Activated T-helper 2 cell treated with anti-CD3 and anti-CD28 coated beads, Interferon-gamma antibody, Interleukin-2, Interleukin-4, amounts not matched to agents 10 μg/mL and 5 μg/mL and 100 μg/mL, durations not matched to agents 14 hours and 24 hours and 36 hours (primary cell): ENCODE measurements around the gene TMPRSS4. TPM values are rescaled to one million over a fixed set of nuclear protein-coding genes. Genes with fewer than 3 reads are reported as not detected.

Source experiments
- DNase-seq: peaks from one replicate; pipeline ENCODE4 v3.0.0; 2021; ENCODE audit warnings: low spot score
- H3K27ac Mint-ChIP-seq: one replicate; pipeline ENCODE4 v1.8.0; 2021; ENCODE audit warnings: mixed read lengths
- H3K27me3 Mint-ChIP-seq: one replicate; pipeline ENCODE4 v1.8.0; 2021; ENCODE audit warnings: low read depth, mixed read lengths
- H3K36me3 Mint-ChIP-seq: one replicate; pipeline ENCODE4 v1.8.0; 2021; ENCODE audit warnings: low read depth, mixed read lengths
- H3K4me1 Mint-ChIP-seq: one replicate; pipeline ENCODE4 v1.8.0; 2021; ENCODE audit warnings: low read depth, mixed read lengths
- H3K4me3 Mint-ChIP-seq: one replicate; pipeline ENCODE4 v1.8.0; 2021; ENCODE audit warnings: low read depth, mild to moderate bottlenecking, moderate library complexity, mixed read lengths
- H3K9me3 Mint-ChIP-seq: one replicate; pipeline ENCODE4 v1.8.0; 2021; ENCODE audit warnings: mixed read lengths
- intact Hi-C: fragments of 100-400 bp; cut with micrococcal nuclease; formaldehyde crosslinking; loops from one replicate; pipeline ENCODE4 v1.15.1; 2023
- total RNA-seq: library from RNA; stranded (reverse); gene quantifications from 2 replicates; pipeline ENCODE4 v1.2.3, GENCODE V29; 2022

Gene TMPRSS4
- total RNA-seq, 1 donor from 2014 or later: not detected

DNA sequence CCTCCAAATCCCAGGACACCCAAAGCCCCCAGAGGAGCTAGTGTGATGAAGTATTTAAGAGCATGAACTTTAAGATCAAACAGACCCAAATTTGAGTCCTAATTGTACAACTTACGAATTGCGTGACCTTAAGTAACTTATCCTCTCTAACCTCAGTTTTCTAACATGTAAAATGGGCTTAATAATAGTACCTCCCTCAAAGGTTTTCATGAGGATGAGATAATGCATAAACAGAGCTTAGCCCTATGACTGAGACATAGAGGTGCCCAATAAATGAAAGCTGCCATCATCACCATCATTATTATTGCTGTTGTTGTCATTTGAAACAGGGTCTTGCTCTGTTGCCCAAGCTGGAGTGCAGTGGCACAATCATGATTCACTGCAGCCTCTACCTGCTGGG lies 90.4 kb downstream of the TMPRSS4 start:
- Mint-ChIP-seq H3K4me1 (no peaks in the 10 kb centered on the region), H3K9me3 (no peaks in the 10 kb centered on the region), H3K27ac (no peak overlapping the region), H3K27me3 (peaks cover 27% of the 10 kb centered on the region), H3K36me3 (no peaks in the 10 kb centered on the region), H3K4me3 (no peak overlapping the region)
- DNase-seq: no peak
- intact Hi-C loops: no loop called here

DNA sequence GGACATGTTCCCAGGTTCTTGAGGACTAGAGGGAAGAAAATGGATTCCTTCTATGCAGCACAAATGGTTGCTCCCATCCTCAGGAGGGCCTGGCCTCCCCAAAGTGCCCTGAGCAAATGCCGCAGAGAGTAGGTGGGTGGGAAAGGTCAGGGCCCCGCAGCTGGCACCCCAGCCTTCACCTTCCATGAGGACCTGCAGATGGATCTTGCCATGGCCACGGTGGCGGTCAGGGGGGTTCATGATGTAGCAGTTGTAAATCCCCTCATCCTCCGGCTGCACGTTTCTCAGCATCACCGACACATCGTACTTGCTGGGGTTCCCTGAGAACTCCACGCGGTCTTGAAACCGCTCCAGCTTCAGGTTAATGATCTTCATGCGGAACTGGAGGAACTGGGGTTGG lies 91.0 kb downstream of the TMPRSS4 start:
- peaks cover 23% of the 10 kb centered on the region for H3K27me3 Mint-ChIP-seq
- no peaks in the 10 kb centered on the region for H3K4me1 Mint-ChIP-seq
- intact Hi-C loops: no loop called here
- no peak for DNase-seq
- H3K9me3 Mint-ChIP-seq: no peaks in the 10 kb centered on the region
- H3K36me3 Mint-ChIP-seq: no peaks in the 10 kb centered on the region
- no peak overlapping the region for H3K27ac Mint-ChIP-seq
- H3K4me3 Mint-ChIP-seq: no peak overlapping the region

DNA sequence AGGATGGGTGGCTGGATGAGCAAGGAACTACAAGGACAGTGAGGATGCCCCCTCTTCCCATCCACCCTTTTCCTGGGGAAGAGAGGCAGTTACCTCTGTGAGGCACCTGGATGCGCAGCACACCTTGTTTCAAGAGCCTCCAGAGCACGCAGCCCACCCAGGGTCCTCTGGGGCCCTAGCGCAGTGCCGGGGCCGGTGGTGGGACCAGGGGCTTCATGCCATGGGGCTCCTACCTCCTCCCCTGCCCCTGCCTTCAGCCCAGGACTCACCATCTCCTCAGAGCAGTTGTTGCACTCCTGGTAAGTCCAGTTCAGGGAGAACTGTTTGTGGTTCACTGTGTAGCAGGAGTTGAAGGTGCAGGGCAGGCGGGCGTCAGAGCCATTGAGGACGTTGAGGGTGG lies 91.4 kb downstream of the TMPRSS4 start:
- intact Hi-C loops: no loop called here
- DNase-seq: no peak
- Mint-ChIP-seq H3K27ac (no peak overlapping the region), H3K36me3 (no peaks in the 10 kb centered on the region), H3K4me1 (no peaks in the 10 kb centered on the region), H3K27me3 (peaks cover 24% of the 10 kb centered on the region), H3K4me3 (no peak overlapping the region), H3K9me3 (no peaks in the 10 kb centered on the region)

- no peak overlapping the region for H3K4me3 Mint-ChIP-seq
- no peaks in the 10 kb centered on the region for H3K36me3 Mint-ChIP-seq
- DNase-seq: no peak
- H3K4me1 Mint-ChIP-seq: no peaks in the 10 kb centered on the region
- intact Hi-C loops: no loop called here
- H3K27me3 Mint-ChIP-seq: peaks cover 22% of the 10 kb centered on the region
- no peak overlapping the region for H3K27ac Mint-ChIP-seq
- no peaks in the 10 kb centered on the region for H3K9me3 Mint-ChIP-seq
These were observed 91.9 kb downstream of the TMPRSS4 start for GRCh38 chr11:118168751-118169150.

DNA sequence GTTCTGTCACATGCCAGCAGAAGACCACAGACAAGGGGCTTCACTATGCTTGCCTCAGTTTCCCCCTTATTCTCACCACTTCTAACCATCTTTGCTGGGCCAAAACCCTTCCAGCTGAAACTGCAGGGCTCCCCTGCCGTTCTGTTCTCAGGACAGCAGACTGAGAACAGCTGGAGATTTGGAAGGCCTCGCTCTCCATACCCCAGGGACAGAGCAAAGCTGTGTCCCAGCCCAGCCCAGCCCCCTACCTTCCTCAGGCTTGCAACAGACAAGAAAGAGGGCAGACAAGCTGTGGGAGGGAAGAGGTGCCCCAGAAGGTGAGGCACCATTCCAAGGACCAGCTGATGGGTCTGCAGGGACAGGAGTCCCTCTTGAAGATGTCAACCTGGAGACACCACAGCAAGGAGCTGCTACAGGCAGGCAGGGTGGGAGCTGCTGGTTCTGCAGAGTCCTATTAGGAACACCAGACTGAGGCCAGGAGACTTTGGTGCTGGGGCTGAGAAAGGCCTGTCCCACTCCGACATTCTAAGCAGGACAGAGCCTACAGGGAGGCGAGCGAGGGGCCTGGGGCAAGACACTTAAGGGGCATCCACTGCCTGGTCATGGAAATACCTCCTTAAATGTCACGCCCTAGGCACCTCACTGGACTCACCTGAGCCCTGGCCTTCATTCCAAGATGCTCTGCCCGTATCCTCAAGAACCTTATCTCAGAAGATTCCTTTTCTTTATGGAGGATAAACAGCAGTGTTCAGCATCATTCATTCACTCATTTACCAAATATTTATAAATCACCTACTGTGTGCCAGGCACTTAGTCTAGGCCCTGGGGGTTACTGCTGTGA lies 92.6 kb downstream of the TMPRSS4 start:
- intact Hi-C loops: no loop called here

GRCh38 chr11:118170231-118170630 lies 93.4 kb downstream of the TMPRSS4 start:
- intact Hi-C loops: no loop called here
- Mint-ChIP-seq H3K36me3 (no peaks in the 10 kb centered on the region), H3K4me3 (no peak overlapping the region), H3K9me3 (no peaks in the 10 kb centered on the region), H3K4me1 (no peaks in the 10 kb centered on the region), H3K27me3 (peaks cover 22% of the 10 kb centered on the region), H3K27ac (no peak overlapping the region)
- no peak for DNase-seq

More for the DNA sequence above, 92.6 kb downstream of the TMPRSS4 start:
- no peak overlapping the region for H3K27ac Mint-ChIP-seq
- H3K4me3 Mint-ChIP-seq: no peak overlapping the region
- no peaks in the 10 kb centered on the region for H3K36me3 Mint-ChIP-seq
- H3K27me3 Mint-ChIP-seq: peaks cover 23% of the 10 kb centered on the region
- no peaks in the 10 kb centered on the region for H3K4me1 Mint-ChIP-seq
- H3K9me3 Mint-ChIP-seq: no peaks in the 10 kb centered on the region
- no peak for DNase-seq

DNA sequence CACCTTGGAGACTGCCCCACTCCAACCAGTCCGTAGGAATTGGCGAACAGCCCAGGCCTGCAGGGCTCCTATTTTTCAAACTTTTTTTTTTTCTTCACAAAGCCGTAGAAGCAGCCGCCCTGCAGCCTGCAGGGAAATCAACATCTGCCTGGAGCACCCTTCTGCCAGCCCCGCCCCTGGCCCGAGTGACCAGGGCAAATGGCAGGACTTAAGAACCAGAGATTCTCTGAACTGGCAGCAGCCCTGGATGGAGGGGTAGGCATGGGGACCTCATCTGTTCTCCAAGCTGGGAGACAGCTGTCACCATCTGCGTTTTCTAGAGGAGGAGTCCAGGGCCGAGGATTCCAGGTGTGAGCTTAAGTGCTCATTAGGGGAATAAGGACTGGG lies 94.0 kb downstream of the TMPRSS4 start:
- H3K9me3 Mint-ChIP-seq: no peaks in the 10 kb centered on the region
- intact Hi-C loops: loop anchor here (1.0 kb wide), 1 partner anchor 26 kb away; no protein-coding TSS in a partner anchor
- no peak overlapping the region for H3K27ac Mint-ChIP-seq
- H3K27me3 Mint-ChIP-seq: peaks cover 27% of the 10 kb centered on the region
- H3K4me3 Mint-ChIP-seq: no peak overlapping the region
- H3K4me1 Mint-ChIP-seq: no peaks in the 10 kb centered on the region
- no peak for DNase-seq
- no peaks in the 10 kb centered on the region for H3K36me3 Mint-ChIP-seq

Other genes starting within 250 kb of the TMPRSS4 start
- 0.11 and 0.18 TPM in 2 replicates for gene FXYD6, start 200.4 kb upstream of the TMPRSS4 start, total RNA-seq
- 2.7 and 5.3 TPM in 2 replicates for gene TMPRSS13, start 147.7 kb upstream of the TMPRSS4 start, total RNA-seq
- gene IL10RA, start 90.7 kb upstream of the TMPRSS4 start, total RNA-seq: 144 and 147 TPM in 2 replicates
- 1.7 and 1.9 TPM in 2 replicates for gene SMIM35, start 9.9 kb downstream of the TMPRSS4 start, total RNA-seq
- gene SCN4B, start 75.7 kb downstream of the TMPRSS4 start, total RNA-seq: 0.30 and 0.32 TPM in 2 replicates
- 0.02 TPM in 1 of 2 replicates, not detected in the other for gene SCN2B, start 99.6 kb downstream of the TMPRSS4 start, total RNA-seq
- 377 and 389 TPM in 2 replicates for gene JAML, start 147.9 kb downstream of the TMPRSS4 start, total RNA-seq
- 49.5 and 49.7 TPM in 2 replicates for gene MPZL3, start 175.3 kb downstream of the TMPRSS4 start, total RNA-seq
- 13.9 and 14.6 TPM in 2 replicates for gene MPZL2, start 187.2 kb downstream of the TMPRSS4 start, total RNA-seq
- gene CD3E, start 227.7 kb downstream of the TMPRSS4 start, total RNA-seq: 518 and 529 TPM in 2 replicates